Liver (tissue), 3 donors: ENCODE measurements around the gene KIAA0930.

Experiments used
- ATF3 ChIP-seq: IDR thresholded peaks from 2 replicates; pipeline ENCODE4 v1.6.1; 2016; ENCODE audit warnings: antibody characterized with exemption
- CTCF ChIP-seq: fragments of 150-350 bp; IDR thresholded peaks from 2 replicates; pipeline ENCODE4 v1.5.1; 2017; ENCODE audit warnings: improper control_type of control experiment, low read depth, low read length; ENCODE audit not compliant: missing input control
- EGR1 ChIP-seq, 2 donors: IDR thresholded peaks; 2 replicates each; pipeline ENCODE4 v1.6.1; 2016 to 2018; ENCODE audit warnings: antibody characterized with exemption in 2 of 2, low read depth in 2 of 2
- FOXA1 ChIP-seq: IDR thresholded peaks from 2 replicates; pipeline ENCODE4 v1.6.1; 2016; ENCODE audit warnings: antibody characterized with exemption
- HNF4A ChIP-seq, 2 donors: conservative IDR thresholded peaks; 2 replicates each; pipeline ENCODE4 v1.6.1; 2016; ENCODE audit warnings: antibody characterized with exemption in 2 of 2, mild to moderate bottlenecking in 2 of 2
- JUND ChIP-seq, 2 donors: IDR thresholded peaks; 2 replicates each; pipeline ENCODE4 v1.6.1; 2016; ENCODE audit warnings: antibody characterized with exemption in 2 of 2
- MAX ChIP-seq: IDR thresholded peaks from 2 replicates; pipeline ENCODE4 v1.6.1; 2016; ENCODE audit warnings: antibody characterized with exemption
- NR2F2 ChIP-seq: IDR thresholded peaks from 2 replicates; pipeline ENCODE4 v1.6.1; 2016; ENCODE audit warnings: antibody characterized with exemption
- RAD21 ChIP-seq, 2 donors: IDR thresholded peaks; 2 replicates each; pipeline ENCODE4 v1.6.1; 2016; ENCODE audit warnings: antibody characterized with exemption in 2 of 2, mild to moderate bottlenecking in 2 of 2
- REST ChIP-seq: IDR thresholded peaks from 2 replicates; pipeline ENCODE4 v1.6.1; 2016; ENCODE audit warnings: antibody characterized with exemption, mild to moderate bottlenecking
- TAF1 ChIP-seq: conservative IDR thresholded peaks from 2 replicates; pipeline ENCODE4 v1.6.1; 2016; ENCODE audit warnings: antibody characterized with exemption, mild to moderate bottlenecking
- YY1 ChIP-seq: IDR thresholded peaks from 2 replicates; pipeline ENCODE4 v1.6.1; 2016; ENCODE audit warnings: antibody characterized with exemption, mild to moderate bottlenecking
- ZBTB33 ChIP-seq: IDR thresholded peaks from 2 replicates; pipeline ENCODE4 v1.6.1; 2016; ENCODE audit warnings: antibody characterized with exemption
- donor health status: healthy.
- donor health status: healthy.

GRCh38 chr22:45157907-45158306 is 82.8 kb downstream of the KIAA0930 start:
- no peak for TF ChIP-seq MAX
- TF ChIP-seq RAD21 (IDR thresholded peaks at IDR 0.05): no peak
- no peak for TF ChIP-seq CTCF
- TF ChIP-seq ZBTB33: no peak
- no peak for TF ChIP-seq REST
- no peak for TF ChIP-seq ATF3
- TF ChIP-seq EGR1 (IDR thresholded peaks at IDR 0.05; ENCODE audit: low read depth in 2 of 2): no peak
- no peak for TF ChIP-seq FOXA1
- TF ChIP-seq TAF1: no peak
- no peak for TF ChIP-seq YY1
- TF ChIP-seq NR2F2: no peak
- no peak for TF ChIP-seq JUND (IDR thresholded peaks at IDR 0.05)
- TF ChIP-seq HNF4A (conservative IDR thresholded peaks at IDR 0.05): no peak
